ENCODE results near the gene SERPINB7. TPM values are rescaled to one million over a fixed set of nuclear protein-coding genes. Genes with fewer than 3 reads are reported as not detected.

The SERPINB7 gene
- total and polyA plus RNA-seq, 2 of the 4 experiments (the other 2 are of a cell fraction): 79.9 to 100 TPM

Other genes with a start within 250 kb of the SERPINB7 start
- not detected in 2 replicates for gene SERPINB12, start 233.0 kb upstream of the SERPINB7 start, total RNA-seq (2012; rRNA removed)
- not detected in 2 replicates for gene SERPINB12, start 233.0 kb upstream of the SERPINB7 start, polyA plus RNA-seq (2012; rRNA removed)
- gene SERPINB13, start 188.1 kb upstream of the SERPINB7 start, total RNA-seq (2012; rRNA removed): not detected in 2 replicates
- not detected in 2 replicates for gene SERPINB13, start 188.1 kb upstream of the SERPINB7 start, polyA plus RNA-seq (2012; rRNA removed)
- not detected in 2 replicates for gene SERPINB4, start 131.2 kb upstream of the SERPINB7 start, total RNA-seq (2012; rRNA removed)
- gene SERPINB4, start 131.2 kb upstream of the SERPINB7 start, polyA plus RNA-seq (2012; rRNA removed): not detected in 2 replicates
- gene SERPINB3, start 113.5 kb upstream of the SERPINB7 start, total RNA-seq (2012; rRNA removed): not detected in 2 replicates
- gene SERPINB3, start 113.5 kb upstream of the SERPINB7 start, polyA plus RNA-seq (2012; rRNA removed): not detected in 2 replicates
- gene SERPINB11, start 72.5 kb upstream of the SERPINB7 start, total RNA-seq (2012; rRNA removed): 0.18 TPM in 1 of 2 replicates, not detected in the other
- 0.12 TPM in 1 of 2 replicates, not detected in the other for gene SERPINB11, start 72.5 kb upstream of the SERPINB7 start, polyA plus RNA-seq (2012; rRNA removed)
- 34.4 and 43.0 TPM in 2 replicates for gene SERPINB2, start 112.3 kb downstream of the SERPINB7 start, total RNA-seq (2012; rRNA removed)
- gene SERPINB2, start 112.3 kb downstream of the SERPINB7 start, polyA plus RNA-seq (2012; rRNA removed): 32.1 and 46.4 TPM in 2 replicates
- not detected in 2 replicates for gene SERPINB10, start 132.5 kb downstream of the SERPINB7 start, total RNA-seq (2012; rRNA removed)
- not detected in 2 replicates for gene SERPINB10, start 132.5 kb downstream of the SERPINB7 start, polyA plus RNA-seq (2012; rRNA removed)
- gene HMSD, start 173.9 kb downstream of the SERPINB7 start, total RNA-seq (2012; rRNA removed): 0.28 and 0.36 TPM in 2 replicates
- 0.17 and 0.19 TPM in 2 replicates for gene HMSD, start 173.9 kb downstream of the SERPINB7 start, polyA plus RNA-seq (2012; rRNA removed)
- gene SERPINB8, start 194.7 kb downstream of the SERPINB7 start, total RNA-seq (2012; rRNA removed): 14.3 and 18.3 TPM in 2 replicates
- 14.8 and 16.7 TPM in 2 replicates for gene SERPINB8, start 194.7 kb downstream of the SERPINB7 start, polyA plus RNA-seq (2012; rRNA removed)